Activated B cell treated with CpG ODN at 0.5 μM for 24 hours (primary cell): ENCODE measurements around the gene TAB3. TPM values are rescaled to one million over a fixed set of nuclear protein-coding genes. Genes with fewer than 3 reads are reported as not detected.
"Not testable (repeated sequence)": the region's sequence is repeated elsewhere in the genome, so short reads cannot be mapped to it uniquely, and the experiment has no call there.

Experiments used
- ATAC-seq: fragments of 200-7000 bp; cut with Tn5 transposase; one replicate; pipeline ENCODE4 v1.10.0; 2021; ENCODE audit warnings: low read depth, mild to moderate bottlenecking, moderate library complexity
- CTCF ChIA-PET: fragments of 350-600 bp; sonication (Branson Sonifier 250); formaldehyde crosslinking; loops from one replicate; lab custom pipeline; 2021; ENCODE audit warnings: antibody characterized with exemption; lab: Charles Lee
- POLR2A ChIA-PET: fragments of 350-600 bp; sonication (Branson Sonifier 250); formaldehyde crosslinking; loops from one replicate; lab custom pipeline; 2021; ENCODE audit warnings: antibody characterized with exemption; lab: Charles Lee
- DNase-seq: peaks from one replicate; pipeline ENCODE4 v3.0.0; 2022
- H3K27ac Mint-ChIP-seq: one replicate; pipeline ENCODE4 v1.8.0; 2020; ENCODE audit warnings: mixed read lengths
- H3K27me3 Mint-ChIP-seq: one replicate; pipeline ENCODE4 v1.8.0; 2021; ENCODE audit warnings: mixed read lengths
- H3K36me3 Mint-ChIP-seq: one replicate; pipeline ENCODE4 v1.8.0; 2021; ENCODE audit warnings: low read depth, mixed read lengths
- H3K4me1 Mint-ChIP-seq: one replicate; pipeline ENCODE4 v1.8.0; 2021; ENCODE audit warnings: mixed read lengths
- H3K4me3 Mint-ChIP-seq: one replicate; pipeline ENCODE4 v1.8.0; 2020; ENCODE audit warnings: mild to moderate bottlenecking, mixed read lengths
- H3K9me3 Mint-ChIP-seq: one replicate; pipeline ENCODE4 v1.8.0; 2020; ENCODE audit warnings: mixed read lengths
- CTCF ChIP-seq: fragments of 200-600 bp; IDR thresholded peaks from one replicate; pipeline ENCODE4 v1.8.0; 2022; ENCODE audit warnings: antibody characterized with exemption, mild to moderate bottlenecking
- intact Hi-C: fragments of 100-400 bp; cut with micrococcal nuclease; formaldehyde crosslinking; loops from one replicate; pipeline ENCODE4 v1.15.1; 2024
- total RNA-seq: library from RNA; stranded (reverse); gene quantifications from 2 replicates; pipeline ENCODE4 v1.2.3, GENCODE V29; 2022

Gene TAB3
- total RNA-seq, 1 donor from 2014 or later = 23.9 TPM

- Mint-ChIP-seq H3K9me3 (no peaks in the 10 kb centered on the region), H3K27ac (no peak overlapping the region), H3K4me3 (no peak overlapping the region), H3K4me1 (peaks cover 2% of the 10 kb centered on the region), H3K36me3 (no peaks in the 10 kb centered on the region), H3K27me3 (no peaks in the 10 kb centered on the region)
- ChIA-PET POLR2A (no interaction called here), CTCF (no interaction called here)
- no peak for TF ChIP-seq CTCF
- no peak for DNase-seq
- intact Hi-C loops = no loop called here
- no peak for ATAC-seq
Measured at GRCh38 chrX:30806187-30806728, 82.8 kb downstream of the TAB3 start.

DNA sequence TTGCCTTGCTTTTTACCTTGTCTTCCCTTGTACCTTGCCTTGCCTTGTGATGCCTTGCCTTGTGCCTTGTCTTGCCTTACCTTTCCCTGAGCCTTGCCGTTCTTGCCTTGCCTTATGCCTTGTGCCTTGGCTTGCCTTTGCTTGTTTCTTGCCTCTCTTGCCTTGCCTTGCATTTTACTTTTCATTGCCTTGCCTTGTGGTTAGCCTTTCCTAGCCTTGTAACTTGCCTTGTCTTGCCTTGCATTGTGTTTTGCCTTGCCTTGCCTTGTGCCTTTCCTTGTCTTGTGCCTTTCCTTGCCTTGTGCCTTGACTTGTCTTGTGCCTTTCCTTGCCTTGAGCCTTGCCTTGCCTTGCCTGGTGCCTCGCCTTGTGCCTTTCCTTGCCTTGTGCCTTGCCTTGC, 84.6 kb downstream of the TAB3 start:
- no peak for ATAC-seq
- TF ChIP-seq CTCF = no peak
- no peaks in the 10 kb centered on the region for H3K4me1 Mint-ChIP-seq
- intact Hi-C loops = no loop called here
- H3K27ac Mint-ChIP-seq = no peak overlapping the region
- no peaks in the 10 kb centered on the region for H3K36me3 Mint-ChIP-seq
- no peak overlapping the region for H3K4me3 Mint-ChIP-seq
- CTCF ChIA-PET = no interaction called here
- POLR2A ChIA-PET = no interaction called here
- no peaks in the 10 kb centered on the region for H3K9me3 Mint-ChIP-seq
- no peak for DNase-seq
- no peaks in the 10 kb centered on the region for H3K27me3 Mint-ChIP-seq

DNA sequence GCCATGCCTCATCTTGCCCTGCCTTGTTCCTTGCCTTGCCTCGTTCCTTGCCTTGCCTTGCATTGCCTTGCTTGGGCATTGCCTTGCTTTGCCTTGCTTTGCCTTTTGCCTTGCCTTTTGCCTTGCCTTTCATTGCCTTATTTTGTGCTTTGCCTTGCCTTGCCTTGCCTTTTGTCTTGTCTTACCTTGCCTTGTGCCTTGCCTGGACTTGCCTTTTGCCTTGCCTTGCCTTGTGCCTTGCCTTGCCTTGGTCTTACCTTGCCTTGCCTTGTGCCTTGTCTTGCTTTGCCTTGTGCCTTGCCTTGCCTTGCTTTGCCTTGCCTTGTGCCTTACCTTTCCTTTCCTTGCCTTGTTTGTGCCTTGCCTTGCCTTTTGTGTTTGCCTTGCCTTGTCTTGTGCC, 88.2 kb downstream of the TAB3 start:
- Mint-ChIP-seq H3K36me3 (no peaks in the 10 kb centered on the region), H3K4me3 (no peak overlapping the region), H3K27ac (no peak overlapping the region), H3K9me3 (no peaks in the 10 kb centered on the region), H3K4me1 (no peaks in the 10 kb centered on the region), H3K27me3 (no peaks in the 10 kb centered on the region)
- CTCF ChIA-PET = no interaction called here
- no peak for TF ChIP-seq CTCF
- ATAC-seq (no peak), DNase-seq (no peak)
- intact Hi-C loops = no loop called here
- POLR2A ChIA-PET = no interaction called here

DNA sequence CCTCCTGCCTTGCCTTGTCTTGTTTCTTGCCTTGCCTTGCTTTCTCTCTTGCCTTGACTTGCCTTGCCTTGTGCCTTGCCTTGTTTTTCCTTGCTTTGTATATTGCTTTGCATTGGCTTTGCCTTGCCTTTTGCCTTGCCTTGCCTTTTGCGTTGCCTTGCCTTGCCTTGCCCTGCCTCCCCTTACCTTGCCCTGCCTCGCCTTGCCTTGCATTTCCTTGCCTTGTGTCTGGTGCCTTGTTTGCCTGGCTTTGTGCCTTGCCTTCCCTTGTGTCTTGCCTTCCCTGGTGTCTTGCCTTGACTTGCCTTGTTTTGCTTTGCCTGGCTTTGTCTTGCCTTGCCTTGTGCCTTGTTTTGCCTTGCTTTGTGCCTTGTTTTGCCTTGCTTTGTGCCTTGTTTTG, 89.7 kb downstream of the TAB3 start:
- Mint-ChIP-seq H3K4me1 (no peaks in the 10 kb centered on the region), H3K27me3 (no peaks in the 10 kb centered on the region), H3K36me3 (no peaks in the 10 kb centered on the region), H3K9me3 (no peaks in the 10 kb centered on the region), H3K4me3 (no peak overlapping the region), H3K27ac (no peak overlapping the region)
- DNase-seq = no peak
- intact Hi-C loops = no loop called here
- ChIA-PET CTCF (no interaction called here), POLR2A (no interaction called here)
- no peak for TF ChIP-seq CTCF
- ATAC-seq = no peak

DNA sequence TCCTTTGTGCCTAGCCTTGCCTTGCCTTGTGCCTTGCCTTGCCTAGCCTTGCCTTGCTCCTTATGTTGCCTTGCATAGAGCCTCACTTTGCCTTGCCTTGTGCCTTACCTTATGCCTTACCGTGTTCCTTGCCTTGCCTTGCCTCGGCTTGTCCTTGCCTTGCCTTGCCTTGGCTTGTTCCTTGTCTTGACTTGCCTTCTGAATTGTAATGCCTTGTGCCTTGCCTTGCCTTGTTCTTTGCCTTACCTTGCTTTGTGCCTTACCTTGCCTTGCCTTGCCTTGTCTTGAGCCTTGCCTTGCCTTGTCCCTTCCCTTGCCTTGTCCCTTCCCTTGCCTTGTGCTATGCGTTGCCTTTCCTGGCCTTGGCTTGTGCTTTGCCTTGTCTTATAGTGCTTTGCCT, 90.2 kb downstream of the TAB3 start:
- CTCF ChIA-PET = no interaction called here
- ATAC-seq (no peak), DNase-seq (no peak)
- Mint-ChIP-seq H3K4me1 (no peaks in the 10 kb centered on the region), H3K9me3 (no peaks in the 10 kb centered on the region), H3K27me3 (no peaks in the 10 kb centered on the region), H3K27ac (no peak overlapping the region), H3K4me3 (no peak overlapping the region), H3K36me3 (no peaks in the 10 kb centered on the region)
- intact Hi-C loops = no loop called here
- no peak for TF ChIP-seq CTCF
- POLR2A ChIA-PET = no interaction called here

- not testable (repeated sequence) for H3K4me1 Mint-ChIP-seq, H3K27me3 Mint-ChIP-seq
Measured at GRCh38 chrX:30797301-30797700, 91.8 kb downstream of the TAB3 start.

More at GRCh38 chrX:30797301-30797700, 91.8 kb downstream of the TAB3 start:
- H3K9me3 Mint-ChIP-seq, H3K27ac Mint-ChIP-seq, ATAC-seq, intact Hi-C loops, DNase-seq, CTCF ChIA-PET, POLR2A ChIA-PET, H3K4me3 Mint-ChIP-seq, H3K36me3 Mint-ChIP-seq: not testable (repeated sequence)
